ENCODE results near the gene EDC3. TPM values are rescaled to one million over a fixed set of nuclear protein-coding genes. Genes with fewer than 3 reads are reported as not detected.

Gene EDC3
- total and polyA plus RNA-seq, 2 experiments from 2014 or later, result 13.8 to 26.5 TPM

- TF ChIP-seq ZNF462 (CRISPR knock-in tag; IDR thresholded peaks at IDR 0.05), result no peak
- TF ChIP-seq JUNB (IDR thresholded peaks at IDR 0.05; ENCODE audit: unreplicated experiment), result no peak
- no peak for TF ChIP-seq ZNF331 (CRISPR knock-in tag; IDR thresholded peaks at IDR 0.05; ENCODE audit: low read depth)
- TF ChIP-seq NANOG (IDR thresholded peaks at IDR 0.05; ENCODE audit: borderline replicate concordance), result no peak
- TF ChIP-seq REST (IDR thresholded peaks at IDR 0.05; ENCODE audit: unreplicated experiment), result no peak
These were observed 984 bp upstream of the EDC3 start (continued) for GRCh38 chr15:74696808-74697207.

- peak overlapping the region; percentile 89 for H3K4me3 ChIP-seq
- H3K27me3 Mint-ChIP-seq (ENCODE audit: insufficient read depth, low read depth, poor library complexity), result peaks cover 12% of the 10 kb centered on the region
- peak overlapping the region; percentile 100 for H3K4me3 Mint-ChIP-seq
- peak overlapping the region; percentile 83 for H3K27ac ChIP-seq (ENCODE audit: low read depth)
- H3K36me3 ChIP-seq (ENCODE audit: insufficient read depth), result no peaks in the 10 kb centered on the region
- H3K4me2 ChIP-seq, result peak overlapping the region; percentile 87
- H3F3A ChIP-seq (replicated peaks; ENCODE audit: low read depth), result no peaks in the 10 kb centered on the region; the same call in 1 of the 2 replicates
- H3K4me1 Mint-ChIP-seq, result peaks cover 8% of the 10 kb centered on the region; the same call in 2 of the 3 replicates
- H2AFZ ChIP-seq, result peak overlapping the region; percentile 99
- H3K9me2 ChIP-seq (ENCODE audit: insufficient read depth), result no peaks in the 10 kb centered on the region
- DNase-seq (ENCODE audit: low spot score), result no peak
- no peaks in the 10 kb centered on the region; the same call in 2 of the 3 replicates for H3K9me3 Mint-ChIP-seq
- ATAC-seq, result peak; percentile 58
- no peaks in the 10 kb centered on the region for H3K27me3 ChIP-seq (ENCODE audit: insufficient read depth)
- H3K27ac Mint-ChIP-seq, result peak overlapping the region; percentile 99
- peaks cover 44% of the 10 kb centered on the region for H3K79me2 ChIP-seq (replicated peaks; ENCODE audit: insufficient read depth)
- H3K36me3 Mint-ChIP-seq (ENCODE audit: low read depth), result no peaks in the 10 kb centered on the region
- peaks cover 9% of the 10 kb centered on the region for H4K20me1 ChIP-seq (replicated peaks; ENCODE audit: insufficient read depth)
- peaks cover 4% of the 10 kb centered on the region; the same call in 1 of the 2 replicates for H3K4me1 ChIP-seq (ENCODE audit: insufficient read depth)
- TF ChIP-seq POLR2AphosphoS5 (IDR thresholded peaks at IDR 0.05; ENCODE audit: low read depth) (no peak), EZH2 (IDR thresholded peaks at IDR 0.05; ENCODE audit: low read depth, unreplicated experiment) (no peak), CTCF (conservative IDR thresholded peaks at IDR 0.05; ENCODE audit: low read depth in 2 of 2) (no peak), ZNF114 (CRISPR knock-in tag; IDR thresholded peaks at IDR 0.05) (no peak), ZNF331 (CRISPR knock-in tag; IDR thresholded peaks at IDR 0.05; ENCODE audit: low read depth) (no peak), STAT1 (IDR thresholded peaks at IDR 0.05; ENCODE audit: unreplicated experiment) (no peak), ETS1 (IDR thresholded peaks at IDR 0.05) (no peak), JUNB (IDR thresholded peaks at IDR 0.05; ENCODE audit: unreplicated experiment) (no peak), CREB1 (CRISPR knock-in tag; IDR thresholded peaks at IDR 0.05; ENCODE audit: low read depth) (no peak)
These were observed 540 bp upstream of the EDC3 start for GRCh38 chr15:74696398-74696729.

Measured in GM23338 (cell line).